ENCODE data around the gene EIF4B. TPM values are rescaled to one million over a fixed set of nuclear protein-coding genes. Genes with fewer than 3 reads are reported as not detected.

EIF4B gene
- total RNA-seq, 1 donor from 2014 or later, result 833 TPM

DNA sequence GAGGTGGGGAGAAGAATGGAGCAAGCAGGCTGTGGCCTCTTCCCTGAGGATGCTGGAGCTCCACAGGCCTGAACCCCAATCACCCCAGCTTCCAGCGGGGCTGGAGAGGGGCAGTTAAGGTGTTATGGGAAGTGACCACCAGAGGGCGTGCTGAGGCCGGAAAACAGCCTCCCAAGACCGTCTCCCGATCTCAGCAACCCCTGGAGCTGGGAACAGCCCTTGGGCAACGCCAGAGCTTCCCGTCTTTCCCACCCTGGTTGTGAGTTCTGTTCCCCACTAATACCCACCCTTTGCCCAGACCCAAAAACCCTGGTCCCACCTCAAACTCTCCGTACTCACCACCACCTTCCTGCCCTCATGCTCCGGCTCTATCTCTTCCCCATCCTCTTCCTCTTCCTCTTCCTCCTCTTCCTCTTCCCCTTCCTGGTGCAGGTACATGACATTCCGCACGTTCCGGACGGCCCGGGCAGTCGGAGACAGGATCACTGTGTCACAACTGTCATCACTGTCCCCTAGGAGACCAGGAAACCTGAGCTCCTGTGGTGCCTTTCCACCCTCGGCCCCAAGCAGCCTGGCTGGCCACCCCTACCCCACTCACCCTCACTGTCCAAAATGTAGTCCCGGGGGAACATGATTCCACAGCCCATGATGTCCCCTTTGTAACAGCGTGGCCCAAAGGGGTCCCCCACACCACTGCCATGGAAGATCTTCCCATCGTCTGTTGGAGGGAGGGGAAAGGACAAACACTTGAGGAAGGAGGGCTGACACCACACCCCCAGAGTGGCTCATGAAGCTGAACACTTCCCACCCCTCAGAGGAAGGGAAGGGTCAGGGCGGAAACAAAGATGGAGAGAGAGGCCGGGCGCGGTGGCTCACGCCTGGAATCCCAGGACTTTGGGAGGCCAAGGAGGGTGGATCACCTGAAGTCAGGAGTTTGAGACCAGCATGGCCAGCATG lies 60.0 kb downstream of the EIF4B start:
- H3K9me3 ChIP-seq (ENCODE audit: low read depth), result no peaks in the 10 kb centered on the region
- H4K20me1 ChIP-seq (ENCODE audit: low read depth), result peaks cover 6% of the 10 kb centered on the region
- Mint-ChIP-seq H3K27me3 (ENCODE audit: insufficient read depth, low read depth) (peaks cover 8% of the 10 kb centered on the region), H3K36me3 (no peaks in the 10 kb centered on the region), H3K4me1 (peaks cover 19% of the 10 kb centered on the region), H3K4me3 (no peak overlapping the region), H3K9me3 (no peaks in the 10 kb centered on the region), H3K27ac (no peak overlapping the region)
- H3K79me2 ChIP-seq (ENCODE audit: low read depth), result no peaks in the 10 kb centered on the region
- no peak overlapping the region for H3K4me2 ChIP-seq
- no peaks in the 10 kb centered on the region for H3K27me3 ChIP-seq
- H3K36me3 ChIP-seq, result no peaks in the 10 kb centered on the region
- peaks cover 3% of the 10 kb centered on the region for H3F3A ChIP-seq (ENCODE audit: low read depth)
- H3K9ac ChIP-seq, result no peak overlapping the region
- TF ChIP-seq, protein P1, sequence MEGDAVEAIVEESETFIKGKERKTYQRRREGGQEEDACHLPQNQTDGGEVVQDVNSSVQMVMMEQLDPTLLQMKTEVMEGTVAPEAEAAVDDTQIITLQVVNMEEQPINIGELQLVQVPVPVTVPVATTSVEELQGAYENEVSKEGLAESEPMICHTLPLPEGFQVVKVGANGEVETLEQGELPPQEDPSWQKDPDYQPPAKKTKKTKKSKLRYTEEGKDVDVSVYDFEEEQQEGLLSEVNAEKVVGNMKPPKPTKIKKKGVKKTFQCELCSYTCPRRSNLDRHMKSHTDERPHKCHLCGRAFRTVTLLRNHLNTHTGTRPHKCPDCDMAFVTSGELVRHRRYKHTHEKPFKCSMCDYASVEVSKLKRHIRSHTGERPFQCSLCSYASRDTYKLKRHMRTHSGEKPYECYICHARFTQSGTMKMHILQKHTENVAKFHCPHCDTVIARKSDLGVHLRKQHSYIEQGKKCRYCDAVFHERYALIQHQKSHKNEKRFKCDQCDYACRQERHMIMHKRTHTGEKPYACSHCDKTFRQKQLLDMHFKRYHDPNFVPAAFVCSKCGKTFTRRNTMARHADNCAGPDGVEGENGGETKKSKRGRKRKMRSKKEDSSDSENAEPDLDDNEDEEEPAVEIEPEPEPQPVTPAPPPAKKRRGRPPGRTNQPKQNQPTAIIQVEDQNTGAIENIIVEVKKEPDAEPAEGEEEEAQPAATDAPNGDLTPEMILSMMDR (IDR thresholded peaks at IDR 0.05), result peak; percentile 87
- TF ChIP-seq EZH2 (IDR thresholded peaks at IDR 0.05), result no peak
- H2AFZ ChIP-seq (replicated peaks), result no peak overlapping the region
- no peak overlapping the region for H3K27ac ChIP-seq
- peak; percentile 88 for DNase-seq (ENCODE audit: low spot score)
- H3K4me1 ChIP-seq, result peaks cover 4% of the 10 kb centered on the region
- no peak overlapping the region for H3K4me3 ChIP-seq

GRCh38 chr12:53067074-53067992 lies 61.1 kb downstream of the EIF4B start:
- no peaks in the 10 kb centered on the region for H3K79me2 ChIP-seq (ENCODE audit: low read depth)
- no peak overlapping the region for H3K4me3 ChIP-seq
- peaks cover 8% of the 10 kb centered on the region for H3K27me3 Mint-ChIP-seq (ENCODE audit: insufficient read depth, low read depth)
- peaks cover 9% of the 10 kb centered on the region for H3F3A ChIP-seq (ENCODE audit: low read depth)
- H3K36me3 ChIP-seq, result no peaks in the 10 kb centered on the region
- no peak overlapping the region for H2AFZ ChIP-seq (replicated peaks)
- H3K27ac ChIP-seq, result no peak overlapping the region
- TF ChIP-seq, protein P1 (IDR thresholded peaks at IDR 0.05), result no peak
- TF ChIP-seq EZH2phosphoT487 (IDR thresholded peaks at IDR 0.05), result no peak
- no peak for TF ChIP-seq EZH2 (IDR thresholded peaks at IDR 0.05)
- H3K4me3 Mint-ChIP-seq, result no peak overlapping the region
- H3K9me3 Mint-ChIP-seq, result no peaks in the 10 kb centered on the region
- no peak overlapping the region for H3K27ac Mint-ChIP-seq
- no peaks in the 10 kb centered on the region for H3K9me3 ChIP-seq (ENCODE audit: low read depth)
- no peak for DNase-seq (ENCODE audit: low spot score)
- H3K4me2 ChIP-seq, result no peak overlapping the region
- H3K9ac ChIP-seq, result no peak overlapping the region
- H3K4me1 ChIP-seq, result peaks cover 12% of the 10 kb centered on the region
- H3K4me1 Mint-ChIP-seq, result peaks cover 27% of the 10 kb centered on the region
- no peaks in the 10 kb centered on the region for H3K27me3 ChIP-seq
- H4K20me1 ChIP-seq (ENCODE audit: low read depth), result peaks cover 16% of the 10 kb centered on the region
- H3K36me3 Mint-ChIP-seq, result no peaks in the 10 kb centered on the region

DNA sequence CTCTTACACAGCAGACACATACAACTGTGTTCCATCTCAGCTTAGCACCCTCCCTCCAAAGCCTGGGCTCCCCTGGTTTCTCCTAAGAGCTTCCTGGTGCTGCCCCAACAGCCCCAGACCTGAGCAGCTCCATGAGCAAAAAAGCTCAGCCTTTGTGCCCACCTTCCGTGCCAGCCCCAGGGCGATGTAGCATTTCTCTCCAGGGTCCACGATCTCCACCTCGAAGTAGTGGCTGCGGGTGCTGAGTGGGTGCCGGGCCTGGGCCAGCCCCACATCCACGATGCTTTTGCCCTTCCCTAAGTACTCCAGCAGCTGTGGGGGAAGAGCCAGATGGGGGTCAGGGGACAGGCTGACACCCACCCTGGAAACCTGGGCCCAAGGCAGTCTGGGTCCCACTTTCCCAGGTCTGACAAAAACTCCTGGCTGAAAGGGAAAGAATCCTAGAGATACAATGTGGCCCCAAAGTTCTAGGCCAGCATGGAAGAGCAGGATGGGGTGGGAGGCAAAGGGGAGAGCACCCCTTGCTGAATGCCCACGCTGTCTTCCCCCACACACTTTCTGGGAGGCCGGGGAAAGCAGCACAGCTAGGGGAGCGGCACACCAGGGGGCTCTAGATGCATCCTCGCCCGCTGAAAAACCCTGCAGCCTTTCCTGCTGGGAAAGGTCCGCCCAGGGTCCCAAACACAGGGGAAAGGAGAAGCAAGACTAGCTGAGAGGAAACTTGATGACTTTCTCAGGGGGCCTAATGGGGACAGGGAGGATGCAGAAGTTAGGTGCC lies 61.9 kb downstream of the EIF4B start:
- Histone ChIP-seq H2AFZ (replicated peaks) (no peak overlapping the region), H3K4me2 (no peak overlapping the region), H3K27me3 (no peaks in the 10 kb centered on the region), H3K9me3 (ENCODE audit: low read depth) (no peaks in the 10 kb centered on the region), H3K27ac (no peak overlapping the region), H3K79me2 (ENCODE audit: low read depth) (no peaks in the 10 kb centered on the region), H4K20me1 (ENCODE audit: low read depth) (peaks cover 22% of the 10 kb centered on the region), H3K4me3 (no peak overlapping the region), H3F3A (ENCODE audit: low read depth) (peaks cover 16% of the 10 kb centered on the region), H3K4me1 (peaks cover 19% of the 10 kb centered on the region), H3K36me3 (no peaks in the 10 kb centered on the region), H3K9ac (no peak overlapping the region)
- H3K27me3 Mint-ChIP-seq (ENCODE audit: insufficient read depth, low read depth), result peaks cover 8% of the 10 kb centered on the region
- H3K27ac Mint-ChIP-seq, result no peak overlapping the region
- no peak for DNase-seq (ENCODE audit: low spot score)
- no peak overlapping the region for H3K4me3 Mint-ChIP-seq
- no peaks in the 10 kb centered on the region for H3K9me3 Mint-ChIP-seq
- peaks cover 5% of the 10 kb centered on the region for H3K36me3 Mint-ChIP-seq
- H3K4me1 Mint-ChIP-seq, result peaks cover 34% of the 10 kb centered on the region
- TF ChIP-seq EZH2 (IDR thresholded peaks at IDR 0.05), result no peak
- TF ChIP-seq, protein P1 (IDR thresholded peaks at IDR 0.05), result no peak
- TF ChIP-seq EZH2phosphoT487 (IDR thresholded peaks at IDR 0.05), result no peak

Data from neural progenitor cell (in vitro differentiated cells).